Smooth muscle cell (in vitro differentiated cells): ENCODE data around the gene AFMID. TPM values are rescaled to one million over a fixed set of nuclear protein-coding genes. Genes with fewer than 3 reads are reported as not detected.
"Not testable (repeated sequence)": the region's sequence is repeated elsewhere in the genome, so short reads cannot be mapped to it uniquely, and the experiment has no call there.

Experiments used
- DNase-seq: peaks from one replicate; lab custom pipeline; 2025; ENCODE audit not compliant: unreplicated experiment; lab: John Stamatoyannopoulos, UW
- H2AFZ ChIP-seq: fragments of 200-600 bp; sonication (generic); 2 replicates; pipeline ENCODE4 v1.6.0; 2016; ENCODE audit warnings: antibody characterized with exemption, low read depth, mild to moderate bottlenecking
- H3F3A ChIP-seq: fragments of 200-600 bp; sonication (generic); 2 replicates; pipeline ENCODE4 v1.6.0; 2017; ENCODE audit warnings: antibody characterized with exemption, low read depth
- H3K27ac ChIP-seq: fragments of 200-600 bp; sonication (generic); 2 replicates; pipeline ENCODE4 v1.5.1; 2016; ENCODE audit warnings: low read depth, mild to moderate bottlenecking
- H3K27me3 ChIP-seq: fragments of 200-600 bp; sonication (generic); 2 replicates; pipeline ENCODE4 v1.6.1; 2016; ENCODE audit warnings: low read depth, mild to moderate bottlenecking
- H3K36me3 ChIP-seq: fragments of 200-600 bp; sonication (generic); 2 replicates; pipeline ENCODE4 v1.5.1; 2016; ENCODE audit warnings: low read depth
- H3K4me1 ChIP-seq: fragments of 200-600 bp; sonication (generic); 2 replicates; pipeline ENCODE4 v1.5.1; 2016; ENCODE audit warnings: low read depth
- H3K4me2 ChIP-seq: fragments of 200-600 bp; sonication (generic); 2 replicates; pipeline ENCODE4 v1.6.0; 2016; ENCODE audit warnings: mild to moderate bottlenecking
- H3K4me3 ChIP-seq: fragments of 200-600 bp; sonication (generic); 2 replicates; pipeline ENCODE4 v1.5.1; 2016; ENCODE audit warnings: mild to moderate bottlenecking
- H3K79me2 ChIP-seq: fragments of 200-600 bp; sonication (generic); 2 replicates; pipeline ENCODE4 v1.6.0; 2016; ENCODE audit warnings: low read depth, mild to moderate bottlenecking
- H3K9ac ChIP-seq: fragments of 200-600 bp; sonication (generic); 2 replicates; pipeline ENCODE4 v1.6.0; 2016; ENCODE audit warnings: low read depth
- H3K9me3 ChIP-seq: fragments of 200-600 bp; sonication (generic); replicated peaks from 2 replicates; pipeline ENCODE4 v1.5.1; 2016; ENCODE audit warnings: low read depth
- H4K20me1 ChIP-seq: fragments of 200-600 bp; sonication (generic); 2 replicates; pipeline ENCODE4 v1.6.0; 2016; ENCODE audit warnings: low read depth
- WGBS: methylation state at CpG from one replicate; pipeline ENCODE4 v1.1.7; 2016; ENCODE audit warnings: low lambda C conversion rate; 5-methylcytosine and 5-hydroxymethylcytosine counted together
- polyA plus RNA-seq: library from polyadenylated mRNA; unstranded; fragments of >200 nt; fragmentation: Nextera tagmentation; extraction: Ambion mirVana; gene quantifications from 2 replicates; pipeline ENCODE4 v1.2.1, GENCODE V29; 2016
- total RNA-seq: library from RNA; depleted of rRNA; stranded (reverse); fragments of >200 nt; gene quantifications from 2 replicates; pipeline ENCODE4 v1.2.3, GENCODE V29; 2014
- TF ChIP-seq, protein P1 (sequence below): fragments of 200-600 bp; sonication (generic); IDR thresholded peaks from 2 replicates; pipeline ENCODE4 v1.5.1; 2017; ENCODE audit warnings: borderline replicate concordance, mild to moderate bottlenecking, antibody characterized with exemption; ENCODE audit not compliant: insufficient read depth, poor library complexity, severe bottlenecking

Gene AFMID
- total and polyA plus RNA-seq, 2 experiments from 2014 or later: 10.0 to 64.9 TPM

GRCh38 chr17:78252701-78253635 lies 65.8 kb downstream of the AFMID start:
- Histone ChIP-seq H3K4me3 (no peak overlapping the region), H3K36me3 (no peaks in the 10 kb centered on the region), H4K20me1 (no peaks in the 10 kb centered on the region), H3K79me2 (peaks cover 4% of the 10 kb centered on the region), H3K4me1 (peaks cover 33% of the 10 kb centered on the region), H3K27me3 (no peaks in the 10 kb centered on the region), H3F3A (peaks cover 3% of the 10 kb centered on the region), H2AFZ (no peak overlapping the region), H3K4me2 (no peak overlapping the region), H3K27ac (no peak overlapping the region), H3K9me3 (no peaks in the 10 kb centered on the region), H3K9ac (no peak overlapping the region)
- no peak for DNase-seq
- TF ChIP-seq, protein P1, sequence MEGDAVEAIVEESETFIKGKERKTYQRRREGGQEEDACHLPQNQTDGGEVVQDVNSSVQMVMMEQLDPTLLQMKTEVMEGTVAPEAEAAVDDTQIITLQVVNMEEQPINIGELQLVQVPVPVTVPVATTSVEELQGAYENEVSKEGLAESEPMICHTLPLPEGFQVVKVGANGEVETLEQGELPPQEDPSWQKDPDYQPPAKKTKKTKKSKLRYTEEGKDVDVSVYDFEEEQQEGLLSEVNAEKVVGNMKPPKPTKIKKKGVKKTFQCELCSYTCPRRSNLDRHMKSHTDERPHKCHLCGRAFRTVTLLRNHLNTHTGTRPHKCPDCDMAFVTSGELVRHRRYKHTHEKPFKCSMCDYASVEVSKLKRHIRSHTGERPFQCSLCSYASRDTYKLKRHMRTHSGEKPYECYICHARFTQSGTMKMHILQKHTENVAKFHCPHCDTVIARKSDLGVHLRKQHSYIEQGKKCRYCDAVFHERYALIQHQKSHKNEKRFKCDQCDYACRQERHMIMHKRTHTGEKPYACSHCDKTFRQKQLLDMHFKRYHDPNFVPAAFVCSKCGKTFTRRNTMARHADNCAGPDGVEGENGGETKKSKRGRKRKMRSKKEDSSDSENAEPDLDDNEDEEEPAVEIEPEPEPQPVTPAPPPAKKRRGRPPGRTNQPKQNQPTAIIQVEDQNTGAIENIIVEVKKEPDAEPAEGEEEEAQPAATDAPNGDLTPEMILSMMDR: no peak
- WGBS: 84% methylated on average over 15 of the region's 15 CpGs

- not testable (repeated sequence) for H2AFZ ChIP-seq
- WGBS: 88% methylated on average over 12 of the region's 12 CpGs
Observed at GRCh38 chr17:78253636-78253945, 66.4 kb downstream of the AFMID start.

GRCh38 chr17:78253946-78254672 lies 66.9 kb downstream of the AFMID start:
- peak overlapping the region; percentile 69 for H3K27ac ChIP-seq

More at GRCh38 chr17:78253636-78253945, 66.4 kb downstream of the AFMID start:
- Histone ChIP-seq H3K4me1 (peaks cover 39% of the 10 kb centered on the region), H3K4me2 (peak overlapping the region; percentile 99), H3K9ac (peak overlapping the region; percentile 92), H3K4me3 (peak overlapping the region; percentile 99)
- DNase-seq, H3K27me3 ChIP-seq, H3K36me3 ChIP-seq, H3K9me3 ChIP-seq, H3K79me2 ChIP-seq, H4K20me1 ChIP-seq, H3F3A ChIP-seq, H3K27ac ChIP-seq: not testable (repeated sequence)

More at GRCh38 chr17:78253946-78254672, 66.9 kb downstream of the AFMID start:
- no peaks in the 10 kb centered on the region for H3K36me3 ChIP-seq
- no peaks in the 10 kb centered on the region for H3K27me3 ChIP-seq
- peak; percentile 43 for DNase-seq
- H3K4me2 ChIP-seq: peak overlapping the region; percentile 99
- H3K9ac ChIP-seq: peak overlapping the region; percentile 92
- no peaks in the 10 kb centered on the region for H4K20me1 ChIP-seq
- peak overlapping the region; percentile 99 for H3K4me3 ChIP-seq
- TF ChIP-seq, protein P1: no peak
- peaks cover 4% of the 10 kb centered on the region for H3K79me2 ChIP-seq
- no peaks in the 10 kb centered on the region for H3K9me3 ChIP-seq
- 7% methylated on average over 73 of the region's 73 CpGs for WGBS
- H3K4me1 ChIP-seq: peaks cover 39% of the 10 kb centered on the region
- H2AFZ ChIP-seq: peak overlapping the region; percentile 97
- peaks cover 3% of the 10 kb centered on the region for H3F3A ChIP-seq
